HCT116 (cell line): Measurements from ENCODE around the gene RAD51D.

ENCODE experiments used
- ATF3 ChIP-seq: IDR thresholded peaks from 2 replicates; pipeline ENCODE4 v1.6.1; 2012
- CBX3 ChIP-seq: IDR thresholded peaks from 2 replicates; pipeline ENCODE4 v1.6.1; 2012; ENCODE audit warnings: low read depth
- CEBPB ChIP-seq: IDR thresholded peaks from 2 replicates; pipeline ENCODE4 v1.6.1; 2012; ENCODE audit warnings: low read depth
- CTCF ChIP-seq, 3 experiments: fragments of 200-600 bp in 1 of 3; sonication (generic) in 1 of 3; IDR thresholded peaks in 2 of 3; conservative IDR thresholded peaks in 1 of 3; 2 replicates each; pipeline ENCODE4 v1.5.1; 2012 to 2017; ENCODE audit warnings: low read depth in 2 of 3, low read length in 2 of 3, antibody characterized with exemption in 1 of 3, borderline replicate concordance in 1 of 3, control low read depth in 1 of 3, mild to moderate bottlenecking in 1 of 3, mixed read lengths in 1 of 3, mixed run types in 1 of 3, moderate library complexity in 1 of 3; ENCODE audit not compliant: insufficient read depth in 1 of 3
- EZH2 ChIP-seq: fragments of 200-600 bp; sonication (generic); IDR thresholded peaks from 2 replicates; pipeline ENCODE4 v1.6.1; 2017; ENCODE audit warnings: antibody characterized with exemption, mixed run types
- EZH2phosphoT487 ChIP-seq: fragments of 200-600 bp; IDR thresholded peaks from 2 replicates; pipeline ENCODE4 v1.6.1; 2018; ENCODE audit warnings: antibody characterized with exemption, borderline replicate concordance
- FOSL1 ChIP-seq: IDR thresholded peaks from 2 replicates; pipeline ENCODE4 v1.6.1; 2012; ENCODE audit warnings: low read depth
- JUND ChIP-seq: IDR thresholded peaks from 2 replicates; pipeline ENCODE4 v1.6.1; 2012
- POLR2A ChIP-seq: IDR thresholded peaks from 2 replicates; pipeline ENCODE4 v1.7.0; 2011; ENCODE audit warnings: borderline replicate concordance; ENCODE audit not compliant: insufficient read depth, insufficient read length; ENCODE audit errors: extremely low read depth
- POLR2AphosphoS5 ChIP-seq: IDR thresholded peaks from 2 replicates; pipeline ENCODE4 v1.6.1; 2011; ENCODE audit warnings: mild to moderate bottlenecking, low read depth, low read length, moderate library complexity
- REST ChIP-seq: IDR thresholded peaks from 2 replicates; pipeline ENCODE4 v1.6.1; 2012; ENCODE audit warnings: low read depth

- no peak for TF ChIP-seq CTCF (IDR thresholded peaks at IDR 0.05 in 2 of 3, conservative IDR thresholded peaks at IDR 0.05 in 1 of 3; ENCODE audit: borderline replicate concordance in 1 of 3, insufficient read depth in 1 of 3, low read depth in 2 of 3, low read length in 2 of 3)
- TF ChIP-seq POLR2AphosphoS5: no peak
- TF ChIP-seq JUND: no peak
- no peak for TF ChIP-seq REST
- TF ChIP-seq ATF3: no peak
- no peak for TF ChIP-seq EZH2
- no peak for TF ChIP-seq CBX3
- no peak for TF ChIP-seq POLR2A
- TF ChIP-seq CEBPB: no peak
- TF ChIP-seq EZH2phosphoT487: no peak
- TF ChIP-seq FOSL1: no peak
Measured at GRCh38 chr17:35163886-35164285, 44.2 kb upstream of the RAD51D start.
